Posterior vena cava (tissue), 2 donors: ENCODE data around the gene ZNF69. TPM values are rescaled to one million over a fixed set of nuclear protein-coding genes. Genes with fewer than 3 reads are reported as not detected.
A peak's percentile ranks its signal among the peaks of the same experiment; 100 is the strongest.
"Not testable (repeated sequence)": the region's sequence is repeated elsewhere in the genome, so short reads cannot be mapped to it uniquely, and the experiment has no call there.

Source experiments
- DNase-seq: peaks from one replicate; pipeline ENCODE4 v3.0.0-alpha.2; 2020; ENCODE audit warnings: low spot score
- intact Hi-C, 2 donors: fragments of 100-400 bp; cut with DNase I; formaldehyde crosslinking; loops; one replicate each; pipeline versions ENCODE4 v1.14.1 to v1.14.2; 2022 to 2023
- long read RNA-seq, 2 donors: library from polyadenylated mRNA; unstranded; transcript quantifications; one replicate each; pipeline ENCODE4 v2.0.0, GENCODE V29; 2020 to 2021
- total RNA-seq, 2 donors: library from RNA; stranded (reverse); fragmentation: NEBNext Ultra II Directional; extraction: Animal tissue kit (Norgen Biotek cat#: 25700); gene quantifications; one replicate each; pipeline ENCODE4 v1.2.1, GENCODE V29; 2021
- donor health status: DM: yes; HTN: yes; CAD: no.
- donor health status: DM: yes; HTN: yes; CAD: no.

Gene ZNF69
- total RNA-seq = 1 to 10 TPM; 3.7 to 4.0 TPM
- long read RNA-seq, donor 1, partial matches to known transcripts = 0 of 4 reads
- long read RNA-seq, donor 1, other reads (novel, unspliced or antisense) = 2 of 4 reads
- long read RNA-seq, donor 2, partial matches to known transcripts = 0 of 1 reads
- long read RNA-seq, donor 2, other reads (novel, unspliced or antisense) = 1 of 1 reads

GRCh38 chr19:11887611-11888531, at the start of gene ZNF69:
Gene ZNF69 (plus strand): TSS chr19:11887782. CDS start chr19:11887924, 142 bp downstream.
- DNase-seq = peak; percentile 91
- intact Hi-C loops = no loop called here

- DNase-seq = no peak
- intact Hi-C loops = no loop called here
Observed at GRCh38 chr19:11843722-11844121, 43.9 kb upstream of the ZNF69 start.

- intact Hi-C loops = not testable (repeated sequence)
Observed at GRCh38 chr19:11847615-11848014, 40.0 kb upstream of the ZNF69 start.

GRCh38 chr19:11848200-11848593, 39.4 kb upstream of the ZNF69 start:
- intact Hi-C loops = no loop called here
- DNase-seq = no peak

More at GRCh38 chr19:11847615-11848014, 40.0 kb upstream of the ZNF69 start:
- DNase-seq = not testable (repeated sequence)

- intact Hi-C loops = loop anchor here in 1 of 2 donors (1.0 kb wide), 1 partner anchor 29 kb away; no protein-coding TSS in a partner anchor
- peak; percentile 96 for DNase-seq
Observed at GRCh38 chr19:11848594-11849469, 38.8 kb upstream of the ZNF69 start, which contains the start of gene ZNF439. Gene ZNF439 (plus strand): TSS chr19:11848726. CDS start chr19:11848868, 142 bp downstream.

GRCh38 chr19:11850289-11850688, 37.3 kb upstream of the ZNF69 start:
- intact Hi-C loops, DNase-seq: not testable (repeated sequence)

- DNase-seq = no peak
- intact Hi-C loops = no loop called here
Observed at GRCh38 chr19:11853358-11853757, 34.2 kb upstream of the ZNF69 start.

GRCh38 chr19:11856596-11857250, 30.9 kb upstream of the ZNF69 start:
- no peak for DNase-seq
- intact Hi-C loops = no loop called here

GRCh38 chr19:11860721-11861120, 26.9 kb upstream of the ZNF69 start:
- intact Hi-C loops = no loop called here
- no peak for DNase-seq

- intact Hi-C loops = no loop called here
- DNase-seq = no peak
Observed at GRCh38 chr19:11861301-11861700, 26.3 kb upstream of the ZNF69 start.

- DNase-seq, intact Hi-C loops: not testable (repeated sequence)
Observed at GRCh38 chr19:11867766-11868165, 19.8 kb upstream of the ZNF69 start.

GRCh38 chr19:11868188-11868587, 19.4 kb upstream of the ZNF69 start:
- intact Hi-C loops = no loop called here

GRCh38 chr19:11872624-11873023, 15.0 kb upstream of the ZNF69 start:
- intact Hi-C loops = no loop called here
- DNase-seq = no peak

More at GRCh38 chr19:11868188-11868587, 19.4 kb upstream of the ZNF69 start:
- DNase-seq = no peak

- intact Hi-C loops = no loop called here
- no peak for DNase-seq
Observed at GRCh38 chr19:11873762-11874161, 13.8 kb upstream of the ZNF69 start.

- DNase-seq = not testable (repeated sequence)
- intact Hi-C loops = loop anchor here in 1 of 2 donors (5.0 kb wide), 1 partner anchor 108 kb away; no protein-coding TSS in a partner anchor
Observed at GRCh38 chr19:11879687-11880266, 7.8 kb upstream of the ZNF69 start.

- intact Hi-C loops = loop anchor here in 1 of 2 donors (5.0 kb wide), 1 partner anchor 107 kb away; no protein-coding TSS in a partner anchor
- DNase-seq = no peak
Observed at GRCh38 chr19:11880598-11880997, 7.0 kb upstream of the ZNF69 start.

GRCh38 chr19:11881151-11881800, 6.3 kb upstream of the ZNF69 start:
- intact Hi-C loops = loop anchor here in 1 of 2 donors (5.0 kb wide), 1 partner anchor 106 kb away; no protein-coding TSS in a partner anchor
- DNase-seq = no peak

GRCh38 chr19:11882606-11883005, 5.0 kb upstream of the ZNF69 start:
- DNase-seq = no peak
- intact Hi-C loops = loop anchor here in 1 of 2 donors (5.0 kb wide), 1 partner anchor 105 kb away; no protein-coding TSS in a partner anchor
